A673 (cell line): ENCODE results near the gene TPH2. TPM values are rescaled to one million over a fixed set of nuclear protein-coding genes. Genes with fewer than 3 reads are reported as not detected.

ENCODE experiments used
- BruUV-seq: library from RNA; stranded (reverse); fragments of 400-500 nt; replicated peaks from 2 replicates; lab custom pipeline; 2021; lab: Mats Ljungman, UMichigan
- CTCF ChIA-PET: fragments of 300-600 bp; sonication (Branson Sonifier 250); formaldehyde crosslinking; loops from one replicate; lab custom pipeline; 2022; ENCODE audit warnings: antibody characterized with exemption; lab: Charles Lee
- POLR2A ChIA-PET: fragments of 300-600 bp; sonication (Branson Sonifier 250); formaldehyde crosslinking; loops from one replicate; lab custom pipeline; 2022; ENCODE audit warnings: antibody characterized with exemption; ENCODE audit not compliant: low non-redundant PET; lab: Charles Lee
- DNase-seq: peaks from one replicate; pipeline ENCODE4 v3.0.0-alpha.2; 2015; ENCODE audit warnings: low spot score
- H3K27ac ChIP-seq: fragments of 200-600 bp; sonication (generic); 2 replicates; pipeline ENCODE4 v1.5.1; 2016; ENCODE audit warnings: mixed run types, low read depth, mild to moderate bottlenecking, mixed read lengths, antibody characterized with exemption, low read length; ENCODE audit not compliant: poor library complexity, severe bottlenecking
- H3K27me3 ChIP-seq: fragments of 200-600 bp; sonication (generic); replicated peaks from 2 replicates; pipeline ENCODE4 v1.6.1; 2017; ENCODE audit warnings: mixed run types, low read depth, mild to moderate bottlenecking, mixed read lengths, antibody characterized with exemption, low read length; ENCODE audit not compliant: insufficient read depth, poor library complexity
- H3K36me3 ChIP-seq: fragments of 200-600 bp; sonication (generic); 2 replicates; pipeline ENCODE4 v1.6.1; 2016; ENCODE audit warnings: mixed run types, mild to moderate bottlenecking, mixed read lengths, antibody characterized with exemption, low read length; ENCODE audit not compliant: insufficient read depth, poor library complexity, severe bottlenecking
- H3K4me1 ChIP-seq: fragments of 200-600 bp; sonication (generic); 2 replicates; pipeline ENCODE4 v1.6.1; 2017; ENCODE audit warnings: mixed run types, mild to moderate bottlenecking, mixed read lengths, antibody characterized with exemption, low read length; ENCODE audit not compliant: insufficient read depth, poor library complexity, severe bottlenecking
- H3K4me3 ChIP-seq: fragments of 200-600 bp; sonication (generic); 2 replicates; pipeline ENCODE4 v1.5.1; 2016; ENCODE audit warnings: low read depth, mixed run types, mild to moderate bottlenecking, mixed read lengths, low read length; ENCODE audit not compliant: poor library complexity, severe bottlenecking
- H3K9me3 ChIP-seq: fragments of 200-600 bp; sonication (generic); 2 replicates; pipeline ENCODE4 v1.6.1; 2016; ENCODE audit warnings: mixed run types, low read depth, mild to moderate bottlenecking, mixed read lengths, antibody characterized with exemption, low read length; ENCODE audit not compliant: poor library complexity, severe bottlenecking
- CTCF ChIP-seq: fragments of 300-800, 200-600 bp; sonication (generic); conservative IDR thresholded peaks from 2 replicates; pipeline ENCODE4 v1.5.1; 2017; ENCODE audit warnings: low read depth, mild to moderate bottlenecking, antibody characterized with exemption, low read length, moderate library complexity, mixed read lengths
- EZH2 ChIP-seq: fragments of 200-600 bp; sonication (generic); IDR thresholded peaks from 2 replicates; pipeline ENCODE4 v1.6.1; 2017; ENCODE audit warnings: borderline replicate concordance, low read depth, mild to moderate bottlenecking, mixed read lengths, antibody characterized with exemption, low read length; ENCODE audit not compliant: poor library complexity, severe bottlenecking
- intact Hi-C: fragments of 100-400 bp; cut with micrococcal nuclease; formaldehyde crosslinking; loops from one replicate; pipeline ENCODE4 v1.10.0; 2022; ENCODE audit not compliant: unreplicated experiment
- total RNA-seq: library from RNA; stranded (reverse); gene quantifications from 2 replicates; pipeline ENCODE4 v1.2.3, GENCODE V29; 2021

TPH2 gene
- total RNA-seq, 1 experiment from 2014 or later, result 0.82 TPM

- peak; percentile 81 for DNase-seq
- Histone ChIP-seq H3K4me3 (no peak overlapping the region), H3K27me3 (no peaks in the 10 kb centered on the region), H3K9me3 (no peaks in the 10 kb centered on the region), H3K36me3 (no peaks in the 10 kb centered on the region), H3K4me1 (peaks cover 37% of the 10 kb centered on the region), H3K27ac (no peak overlapping the region)
- intact Hi-C loops, result no loop called here
- no peak for TF ChIP-seq EZH2
- no peak for TF ChIP-seq CTCF
- ChIA-PET CTCF (no interaction called here), POLR2A (no interaction called here)
- BruUV-seq, result no TSS peak
Measured at GRCh38 chr12:71954083-71954778, 15.6 kb downstream of the TPH2 start.

DNA sequence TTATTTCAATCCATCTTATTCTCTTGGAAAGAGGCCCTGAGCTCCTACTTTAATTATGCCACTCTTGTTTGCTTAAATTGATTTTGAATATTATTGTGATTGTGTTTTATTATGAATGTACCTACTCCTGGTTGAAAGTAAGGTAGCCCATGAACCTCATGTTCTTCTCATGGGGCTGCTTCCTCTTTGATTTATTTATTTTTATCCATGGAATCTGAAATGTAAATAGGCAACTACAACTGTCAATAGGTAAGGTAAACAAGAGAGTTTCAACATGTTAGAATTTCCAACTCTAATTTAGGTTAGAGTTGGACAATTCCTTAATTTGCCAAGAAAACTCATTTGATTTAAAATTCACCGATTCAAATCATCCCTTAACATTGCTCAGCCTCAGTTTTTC is 16.2 kb downstream of the TPH2 start:
- Histone ChIP-seq H3K27ac (no peak overlapping the region), H3K27me3 (no peaks in the 10 kb centered on the region), H3K9me3 (no peaks in the 10 kb centered on the region), H3K4me3 (no peak overlapping the region), H3K36me3 (no peaks in the 10 kb centered on the region), H3K4me1 (peaks cover 30% of the 10 kb centered on the region)
- intact Hi-C loops, result no loop called here
- ChIA-PET POLR2A (no interaction called here), CTCF (no interaction called here)
- no peak for DNase-seq
- no TSS peak for BruUV-seq
- no peak for TF ChIP-seq EZH2
- TF ChIP-seq CTCF, result no peak

GRCh38 chr12:71955970-71956369 is 17.3 kb downstream of the TPH2 start:
- Histone ChIP-seq H3K36me3 (no peaks in the 10 kb centered on the region), H3K27me3 (no peaks in the 10 kb centered on the region), H3K4me1 (peaks cover 30% of the 10 kb centered on the region), H3K4me3 (no peak overlapping the region), H3K9me3 (no peaks in the 10 kb centered on the region), H3K27ac (no peak overlapping the region)
- intact Hi-C loops, result no loop called here
- BruUV-seq, result no TSS peak
- DNase-seq, result no peak
- TF ChIP-seq EZH2, result no peak
- TF ChIP-seq CTCF, result no peak
- ChIA-PET POLR2A (no interaction called here), CTCF (no interaction called here)
